Ascending aorta (tissue), 2 donors: ENCODE measurements around the gene RFNG. TPM values are rescaled to one million over a fixed set of nuclear protein-coding genes. Genes with fewer than 3 reads are reported as not detected.

ENCODE experiments used
- DNase-seq, 2 donors: peaks; one replicate each; pipeline ENCODE4 v3.0.0-alpha.2; 2019; ENCODE audit warnings: low spot score in 2 of 2
- H3K27ac ChIP-seq, 2 donors: fragments of 200-600 bp; sonication (generic); one replicate each; pipeline ENCODE4 v1.5.1; 2016 to 2017; ENCODE audit warnings: mild to moderate bottlenecking in 1 of 2
- H3K27me3 ChIP-seq: fragments of 200-600 bp; sonication (generic); one replicate; pipeline ENCODE4 v1.5.1; 2017
- H3K36me3 ChIP-seq, 2 donors: fragments of 200-600 bp; sonication (generic); one replicate each; pipeline ENCODE4 v1.5.1; 2016
- H3K4me1 ChIP-seq, 2 donors: fragments of 200-600 bp; sonication (generic); one replicate each; pipeline ENCODE4 v1.5.1; 2016 to 2017; ENCODE audit warnings: mild to moderate bottlenecking in 1 of 2
- H3K4me3 ChIP-seq, 2 donors: fragments of 200-600 bp; sonication (generic); one replicate each; pipeline ENCODE4 v1.5.1; 2016 to 2017; ENCODE audit warnings: mild to moderate bottlenecking in 1 of 2
- H3K9me3 ChIP-seq, 2 donors: fragments of 200-600 bp; sonication (generic); one replicate each; pipeline ENCODE4 v1.5.1; 2016
- CTCF ChIP-seq, 3 experiments: fragments of 200-600 bp in 2 of 3; fragments of 450-650 bp in 1 of 3; sonication (generic) in 2 of 3; IDR thresholded peaks; one replicate each; pipeline ENCODE4 v1.5.1; 2016 to 2019; ENCODE audit warnings: antibody characterized with exemption in 3 of 3, mild to moderate bottlenecking in 1 of 3, moderate library complexity in 1 of 3
- intact Hi-C: fragments of 100-400 bp; cut with DNase I; formaldehyde crosslinking; loops from one replicate; pipeline ENCODE4 v1.15.1; 2023
- total RNA-seq: library from RNA; depleted of rRNA; stranded (reverse); fragments of >200 nt; gene quantifications from one replicate; pipeline ENCODE4 v1.1.0, GENCODE V29; 2016

Gene RFNG
- total RNA-seq, 1 donor from 2014 or later: 73.7 TPM

- TF ChIP-seq CTCF (IDR thresholded peaks at IDR 0.05): no peak
- Histone ChIP-seq H3K4me3 (no peak overlapping the region), H3K27me3 (no peaks in the 10 kb centered on the region), H3K27ac (peak overlapping the region; percentile 81 to 83), H3K4me1 (peaks cover 7 to 20% of the 10 kb centered on the region in 2 donors), H3K36me3 (no peaks in the 10 kb centered on the region), H3K9me3 (no peaks in the 10 kb centered on the region)
- intact Hi-C loops: no loop called here
- DNase-seq: no peak
Measured at GRCh38 chr17:82012261-82012639, 39.4 kb downstream of the RFNG start.

- intact Hi-C loops: no loop called here
- TF ChIP-seq CTCF (IDR thresholded peaks at IDR 0.05): no peak
- peaks cover 11 to 26% of the 10 kb centered on the region in 2 donors for H3K4me1 ChIP-seq
- no peaks in the 10 kb centered on the region for H3K9me3 ChIP-seq
- no peak for DNase-seq
- H3K27ac ChIP-seq: peak overlapping the region; percentile 81 to 83
- H3K27me3 ChIP-seq: no peaks in the 10 kb centered on the region
- H3K4me3 ChIP-seq: no peak overlapping the region
- H3K36me3 ChIP-seq: no peaks in the 10 kb centered on the region
Measured at GRCh38 chr17:82011617-82012187, 39.9 kb downstream of the RFNG start.

GRCh38 chr17:82010575-82011525 is 40.8 kb downstream of the RFNG start:
- no peak for TF ChIP-seq CTCF (IDR thresholded peaks at IDR 0.05)
- Histone ChIP-seq H3K27me3 (no peaks in the 10 kb centered on the region), H3K36me3 (no peaks in the 10 kb centered on the region), H3K4me1 (peaks cover 13 to 32% of the 10 kb centered on the region in 2 donors), H3K9me3 (no peaks in the 10 kb centered on the region), H3K4me3 (no peak overlapping the region), H3K27ac (no peak overlapping the region)
- no peak for DNase-seq
- intact Hi-C loops: no loop called here

- Histone ChIP-seq H3K4me1 (peaks cover 13 to 41% of the 10 kb centered on the region in 2 donors), H3K9me3 (no peaks in the 10 kb centered on the region), H3K27ac (no peak overlapping the region), H3K4me3 (no peak overlapping the region), H3K36me3 (no peaks in the 10 kb centered on the region), H3K27me3 (no peaks in the 10 kb centered on the region)
- intact Hi-C loops: no loop called here
- no peak for TF ChIP-seq CTCF (IDR thresholded peaks at IDR 0.05)
- DNase-seq: no peak
Measured at GRCh38 chr17:82009413-82009812, 42.2 kb downstream of the RFNG start.

- intact Hi-C loops: no loop called here
- H3K4me3 ChIP-seq: no peak overlapping the region
- TF ChIP-seq CTCF (IDR thresholded peaks at IDR 0.05): no peak
- DNase-seq: no peak
- peaks cover 16 to 45% of the 10 kb centered on the region in 2 donors for H3K4me1 ChIP-seq
- H3K36me3 ChIP-seq: no peaks in the 10 kb centered on the region
- H3K27ac ChIP-seq: no peak overlapping the region
- H3K27me3 ChIP-seq: no peaks in the 10 kb centered on the region
- no peaks in the 10 kb centered on the region for H3K9me3 ChIP-seq
Measured at GRCh38 chr17:82008941-82009405, 42.6 kb downstream of the RFNG start.
